ENCODE data around the gene PRPF19. TPM values are rescaled to one million over a fixed set of nuclear protein-coding genes. Genes with fewer than 3 reads are reported as not detected.

The PRPF19 gene
- total RNA-seq, 1 experiment from 2014 or later = 160 TPM

DNA sequence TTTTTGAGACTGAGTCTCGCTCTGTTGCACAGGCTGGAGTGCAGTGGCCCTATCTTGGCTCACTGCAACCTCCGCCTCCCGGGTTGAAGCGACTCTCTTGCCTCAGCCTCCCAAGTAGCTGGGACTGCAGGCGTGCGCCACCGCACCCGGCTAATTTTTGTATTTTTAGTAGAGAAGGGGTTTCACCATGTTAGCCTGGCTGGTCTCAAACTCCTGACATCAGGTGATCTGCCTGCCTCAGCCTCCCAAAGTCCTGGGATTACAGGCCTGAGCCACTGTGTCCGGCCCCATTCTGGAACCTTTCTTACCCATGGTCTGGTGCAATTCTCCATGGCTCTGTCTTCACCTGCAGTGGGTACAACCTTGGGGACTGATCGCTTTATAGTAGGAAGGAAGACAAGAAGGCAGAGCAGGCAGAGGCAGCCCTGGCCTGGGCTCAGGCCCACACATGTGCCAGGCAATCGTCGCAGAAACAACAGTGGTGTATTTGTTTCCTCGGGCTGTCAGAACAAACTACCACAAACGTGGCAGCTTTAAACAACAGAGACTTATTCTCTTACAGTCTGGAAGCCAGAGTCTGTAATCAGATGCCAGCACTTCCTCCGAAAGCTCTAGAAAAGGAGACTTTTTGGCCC, 46.7 kb downstream of the PRPF19 start:
- Histone ChIP-seq H3K4me1 (replicated peaks; ENCODE audit: insufficient read depth) (no peaks in the 10 kb centered on the region), H3F3A (ENCODE audit: insufficient read depth, low read depth) (no peaks in the 10 kb centered on the region), H3K27me3 (ENCODE audit: insufficient read depth, low read depth) (peaks cover 5% of the 10 kb centered on the region; the same call in 1 of the 2 replicates), H3K36me3 (ENCODE audit: low read depth) (no peaks in the 10 kb centered on the region), H3K27ac (no peak overlapping the region), H3K79me2 (ENCODE audit: low read depth) (no peaks in the 10 kb centered on the region), H3K4me2 (no peak overlapping the region), H3K9me3 (ENCODE audit: insufficient read depth, low read depth) (no peaks in the 10 kb centered on the region), H4K20me1 (ENCODE audit: insufficient read depth) (no peaks in the 10 kb centered on the region), H2AFZ (no peak overlapping the region), H3K9me2 (ENCODE audit: insufficient read depth) (no peaks in the 10 kb centered on the region), H3K4me3 (no peak overlapping the region)
- peak in 1 of 2 experiments; percentile 28 for DNase-seq
- ChIA-PET CTCF (no interaction called here), POLR2A (ENCODE audit: unreplicated experiment) (no interaction called here)
- intact Hi-C loops (cut with micrococcal nuclease; ENCODE audit: unreplicated experiment) = no loop called here
- BruUV-seq (replicated peaks) = no TSS peak
- TF ChIP-seq CTCF (conservative IDR thresholded peaks at IDR 0.05) = no peak
- TF ChIP-seq EZH2 (IDR thresholded peaks at IDR 0.05; ENCODE audit: low read depth) = no peak

DNA sequence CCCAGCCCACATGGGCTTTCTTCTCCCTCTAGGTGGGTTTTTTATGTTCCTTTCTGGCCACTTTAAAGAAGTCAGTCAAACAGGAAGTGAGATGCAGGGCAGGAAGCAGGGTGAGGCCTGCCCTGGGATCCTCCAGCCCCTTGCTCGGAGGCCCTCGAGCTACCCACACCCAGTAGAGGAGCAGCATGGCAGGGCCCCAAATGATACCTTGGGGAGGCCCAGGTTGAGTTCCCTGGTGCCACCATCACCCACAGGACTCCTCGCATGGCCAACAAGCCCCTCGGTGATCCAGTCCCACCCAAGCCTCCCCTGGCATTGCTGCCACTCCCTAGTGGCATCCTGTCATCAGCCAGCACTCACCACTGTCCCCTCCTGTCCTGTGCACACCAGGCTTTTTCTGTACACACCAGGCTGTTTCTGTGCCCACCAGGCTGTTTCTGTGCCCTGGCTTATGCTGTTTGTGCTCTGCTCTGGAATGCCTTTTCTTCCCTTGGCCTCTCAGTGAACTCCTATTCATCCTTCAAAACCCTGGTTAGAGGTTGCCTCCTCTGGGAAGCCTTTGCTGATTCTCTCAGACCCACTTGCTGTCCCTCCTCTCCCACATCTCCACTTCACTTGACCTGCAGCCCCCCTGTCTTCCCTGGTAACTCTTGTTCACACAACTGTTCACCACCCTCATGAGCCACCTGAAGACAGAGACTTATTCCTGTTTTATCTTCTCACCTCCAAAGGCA, 47.5 kb downstream of the PRPF19 start:
- BruUV-seq (replicated peaks) = no TSS peak
- ChIA-PET POLR2A (ENCODE audit: unreplicated experiment) (no interaction called here), CTCF (no interaction called here)
- Histone ChIP-seq H4K20me1 (ENCODE audit: insufficient read depth) (no peaks in the 10 kb centered on the region), H3K27ac (no peak overlapping the region), H3K9me2 (ENCODE audit: insufficient read depth) (no peaks in the 10 kb centered on the region), H2AFZ (no peak overlapping the region), H3K4me3 (no peak overlapping the region), H3K4me1 (replicated peaks; ENCODE audit: insufficient read depth) (no peaks in the 10 kb centered on the region), H3K27me3 (ENCODE audit: insufficient read depth, low read depth) (peaks cover 5% of the 10 kb centered on the region; the same call in 1 of the 2 replicates), H3K36me3 (ENCODE audit: low read depth) (no peaks in the 10 kb centered on the region), H3K9me3 (ENCODE audit: insufficient read depth, low read depth) (no peaks in the 10 kb centered on the region), H3K4me2 (no peak overlapping the region), H3K79me2 (ENCODE audit: low read depth) (no peaks in the 10 kb centered on the region), H3F3A (ENCODE audit: insufficient read depth, low read depth) (no peaks in the 10 kb centered on the region)
- no peak for TF ChIP-seq CTCF (conservative IDR thresholded peaks at IDR 0.05)
- TF ChIP-seq EZH2 (IDR thresholded peaks at IDR 0.05; ENCODE audit: low read depth) = no peak
- peak in 1 of 2 experiments; percentile 23 for DNase-seq
- intact Hi-C loops (cut with micrococcal nuclease; ENCODE audit: unreplicated experiment) = no loop called here

DNA sequence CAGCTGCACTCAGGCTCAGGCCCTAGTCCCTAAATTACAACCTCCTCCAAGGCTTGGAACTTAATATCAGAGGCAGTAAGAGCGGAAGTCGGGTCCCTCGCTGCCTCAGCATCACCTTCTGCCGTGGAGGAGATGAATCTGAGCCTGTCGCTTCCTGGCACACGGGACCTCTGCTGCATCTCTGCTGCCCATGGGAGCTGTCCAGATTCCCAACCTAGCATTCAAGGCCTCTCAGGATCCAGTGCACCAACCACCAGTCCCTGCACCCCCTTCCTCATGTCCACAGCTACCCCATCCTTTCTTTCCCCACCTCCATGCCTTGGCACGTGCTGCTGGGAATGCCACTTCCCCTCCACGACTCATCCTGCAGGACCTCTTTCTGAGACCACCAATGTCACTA, 48.1 kb downstream of the PRPF19 start:
- Histone ChIP-seq H3K9me2 (ENCODE audit: insufficient read depth) (no peaks in the 10 kb centered on the region), H4K20me1 (ENCODE audit: insufficient read depth) (no peaks in the 10 kb centered on the region), H2AFZ (no peak overlapping the region), H3K4me2 (no peak overlapping the region), H3K27ac (no peak overlapping the region), H3K4me3 (no peak overlapping the region), H3F3A (ENCODE audit: insufficient read depth, low read depth) (no peaks in the 10 kb centered on the region), H3K79me2 (ENCODE audit: low read depth) (no peaks in the 10 kb centered on the region), H3K27me3 (ENCODE audit: insufficient read depth, low read depth) (peaks cover 5% of the 10 kb centered on the region; the same call in 1 of the 2 replicates), H3K9me3 (ENCODE audit: insufficient read depth, low read depth) (no peaks in the 10 kb centered on the region), H3K36me3 (ENCODE audit: low read depth) (no peaks in the 10 kb centered on the region), H3K4me1 (replicated peaks; ENCODE audit: insufficient read depth) (no peaks in the 10 kb centered on the region)
- POLR2A ChIA-PET (ENCODE audit: unreplicated experiment) = no interaction called here
- intact Hi-C loops (cut with micrococcal nuclease; ENCODE audit: unreplicated experiment) = no loop called here
- no TSS peak for BruUV-seq (replicated peaks)
- TF ChIP-seq CTCF (conservative IDR thresholded peaks at IDR 0.05) (no peak), EZH2 (IDR thresholded peaks at IDR 0.05; ENCODE audit: low read depth) (no peak)
- CTCF ChIA-PET = interaction anchor here (0.6 kb wide), 1 partner anchor 41 kb away, joined by 3 read pairs; no protein-coding TSS in a partner anchor
- no peak for DNase-seq

Data from PC-9 (cell line).